ENCODE results near the gene ELMO3. TPM values are rescaled to one million over a fixed set of nuclear protein-coding genes. Genes with fewer than 3 reads are reported as not detected.

The ELMO3 gene
- total and polyA plus RNA-seq, 2 donors (not counting 3 experiments of a cell fraction or from before 2014, with no cell fraction given), result 3.9 to 5.7 TPM

DNA sequence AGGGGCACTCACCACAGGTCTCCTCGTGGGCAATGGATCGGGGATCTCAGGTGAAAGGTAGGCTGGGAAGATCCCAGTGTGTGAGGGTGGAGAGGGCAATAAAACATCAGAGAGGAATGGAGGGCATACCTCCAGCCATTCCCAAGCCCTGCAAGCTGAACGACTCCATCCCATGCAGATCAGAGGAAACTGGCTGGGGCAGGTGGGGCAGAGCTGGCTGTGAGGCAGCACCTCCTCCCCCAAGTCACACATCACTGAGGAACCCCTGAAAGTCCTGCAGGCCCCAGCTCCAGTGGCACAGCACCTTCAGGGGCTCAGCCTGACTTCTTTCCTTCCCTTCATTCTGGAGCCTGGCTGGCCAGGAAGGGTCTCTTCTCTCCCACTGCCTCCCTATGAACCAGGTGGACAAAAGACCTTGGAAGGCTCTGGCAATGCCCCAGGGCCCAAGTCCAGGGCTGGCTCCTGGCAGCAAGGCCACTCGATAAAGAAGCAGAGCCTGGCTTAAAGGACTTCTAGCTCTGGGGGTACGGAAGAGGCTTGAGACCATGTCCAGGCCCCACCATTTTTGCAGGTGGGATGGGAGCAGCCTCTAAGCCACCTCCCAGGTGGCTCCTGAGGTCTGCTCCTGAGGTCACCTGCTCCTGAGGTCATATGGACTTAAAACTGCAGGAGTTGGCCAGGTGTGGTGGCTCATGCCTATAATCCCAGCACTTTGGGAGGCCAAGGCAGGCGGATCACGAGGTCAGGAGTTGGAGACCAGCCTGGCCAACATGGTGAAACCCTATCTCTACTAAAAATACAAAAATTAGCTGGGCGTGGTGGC lies 14.5 kb downstream of the ELMO3 start:
- no peak for FAIRE-seq

More for the DNA sequence above, 14.5 kb downstream of the ELMO3 start:
- Histone ChIP-seq H3K4me2 (ENCODE audit: insufficient read depth, low read length) (no peak overlapping the region), H3K9me1 (replicated peaks; ENCODE audit: control insufficient read depth, extremely low read depth, insufficient read depth, low read length) (no peaks in the 10 kb centered on the region), H3K79me2 (ENCODE audit: control insufficient read depth, insufficient read depth, low read length) (no peaks in the 10 kb centered on the region), H3K9ac (replicated peaks; ENCODE audit: extremely low read depth, insufficient read depth, low read length) (no peak overlapping the region), H3K4me1 (ENCODE audit: control insufficient read depth, extremely low read depth, insufficient read depth, low read length) (peaks cover 22% of the 10 kb centered on the region), H3K27ac (ENCODE audit: insufficient read depth, low read depth, low read length) (no peak overlapping the region), H3K27me3 (ENCODE audit: control insufficient read depth in 2 of 2, insufficient read depth in 2 of 2, low read length in 2 of 2) (no peaks in the 10 kb centered on the region), H3K9me3 (replicated peaks; ENCODE audit: control insufficient read depth, insufficient read depth, low read length) (no peaks in the 10 kb centered on the region), H4K20me1 (replicated peaks; ENCODE audit: control insufficient read depth, extremely low read depth, insufficient read depth, low read length) (no peaks in the 10 kb centered on the region), H3K36me3 (ENCODE audit: control insufficient read depth in 2 of 2, extremely low read depth in 1 of 2, insufficient read depth in 2 of 2, low read length in 2 of 2) (no peaks in the 10 kb centered on the region), H2AFZ (ENCODE audit: low read depth, low read length) (no peak overlapping the region), H3K4me3 (replicated peaks in 1 of 3; ENCODE audit: insufficient read depth in 1 of 3, low read depth in 1 of 3, low read length in 3 of 3) (no peak overlapping the region)
- BruUV-seq (replicated peaks), result no TSS peak
- POLR2A ChIA-PET, result interaction anchor here (0.6 kb wide), 1 partner anchor 29 kb away, joined by 3 read pairs; no protein-coding TSS in a partner anchor
- no peak for DNase-seq (ENCODE audit: low read depth, low spot score)
- intact Hi-C loops (cut with micrococcal nuclease) (no loop called here), dilution Hi-C loops (cut with MboI; ENCODE audit: extremely low pct_ligation_motif_present, low sequenced_read_pairs) (no loop called here)
- CTCF ChIA-PET, result interaction anchor here (1.6 kb wide), 1 partner anchor 21 kb away, joined by 3 read pairs; no protein-coding TSS in a partner anchor
- no peak for TF ChIP-seq MYC (IDR thresholded peaks at IDR 0.05; ENCODE audit: low read depth, low read length)
- no peak for TF ChIP-seq GATA2 (IDR thresholded peaks at IDR 0.05; ENCODE audit: insufficient read depth, insufficient read length, low read depth, low read length)
- no peak for TF ChIP-seq POLR2AphosphoS5 (IDR thresholded peaks at IDR 0.05; ENCODE audit: insufficient read depth, low read depth, low read length)
- TF ChIP-seq POLR2A (IDR thresholded peaks at IDR 0.05; ENCODE audit: low read depth, low read length), result no peak
- no peak for TF ChIP-seq JUN (IDR thresholded peaks at IDR 0.05; ENCODE audit: borderline replicate concordance, insufficient read depth, insufficient read length, low read depth)
- TF ChIP-seq EZH2 (IDR thresholded peaks at IDR 0.05; ENCODE audit: borderline replicate concordance, low read depth, low read length, severe bottlenecking), result no peak
- no peak for TF ChIP-seq FOS (IDR thresholded peaks at IDR 0.05; ENCODE audit: borderline replicate concordance, insufficient read depth, low read length)
- TF ChIP-seq, protein P1, sequence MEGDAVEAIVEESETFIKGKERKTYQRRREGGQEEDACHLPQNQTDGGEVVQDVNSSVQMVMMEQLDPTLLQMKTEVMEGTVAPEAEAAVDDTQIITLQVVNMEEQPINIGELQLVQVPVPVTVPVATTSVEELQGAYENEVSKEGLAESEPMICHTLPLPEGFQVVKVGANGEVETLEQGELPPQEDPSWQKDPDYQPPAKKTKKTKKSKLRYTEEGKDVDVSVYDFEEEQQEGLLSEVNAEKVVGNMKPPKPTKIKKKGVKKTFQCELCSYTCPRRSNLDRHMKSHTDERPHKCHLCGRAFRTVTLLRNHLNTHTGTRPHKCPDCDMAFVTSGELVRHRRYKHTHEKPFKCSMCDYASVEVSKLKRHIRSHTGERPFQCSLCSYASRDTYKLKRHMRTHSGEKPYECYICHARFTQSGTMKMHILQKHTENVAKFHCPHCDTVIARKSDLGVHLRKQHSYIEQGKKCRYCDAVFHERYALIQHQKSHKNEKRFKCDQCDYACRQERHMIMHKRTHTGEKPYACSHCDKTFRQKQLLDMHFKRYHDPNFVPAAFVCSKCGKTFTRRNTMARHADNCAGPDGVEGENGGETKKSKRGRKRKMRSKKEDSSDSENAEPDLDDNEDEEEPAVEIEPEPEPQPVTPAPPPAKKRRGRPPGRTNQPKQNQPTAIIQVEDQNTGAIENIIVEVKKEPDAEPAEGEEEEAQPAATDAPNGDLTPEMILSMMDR (IDR thresholded peaks at IDR 0.05; ENCODE audit: extremely low read depth in 1 of 2, insufficient read depth in 1 of 2, low read depth in 1 of 2, low read length in 2 of 2), result no peak
- TF ChIP-seq, protein P2, sequence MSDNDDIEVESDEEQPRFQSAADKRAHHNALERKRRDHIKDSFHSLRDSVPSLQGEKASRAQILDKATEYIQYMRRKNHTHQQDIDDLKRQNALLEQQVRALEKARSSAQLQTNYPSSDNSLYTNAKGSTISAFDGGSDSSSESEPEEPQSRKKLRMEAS (IDR thresholded peaks at IDR 0.05; ENCODE audit: insufficient read depth, insufficient read length), result no peak

Data from endothelial cell of umbilical vein (primary cell).